Spleen (tissue), 11 donors: Measurements from ENCODE around the gene OFD1. TPM values are rescaled to one million over a fixed set of nuclear protein-coding genes. Genes with fewer than 3 reads are reported as not detected.
A peak's percentile ranks its signal among the peaks of the same experiment; 100 is the strongest.

Experiments
- DNase-seq: peaks from one replicate; pipeline ENCODE4 v3.0.0-alpha.2; 2020
- H3K27ac ChIP-seq, 8 donors: fragments of 200-600 bp; sonication (generic) in 7 of 8; 1 replicate in 4 of 8; 2 replicates in 4 of 8; pipeline versions ENCODE4 v1.5.0 to v1.8.0; 2016 to 2021; ENCODE audit warnings: inconsistent platforms in 4 of 8, mild to moderate bottlenecking in 4 of 8, moderate library complexity in 1 of 8
- H3K27me3 ChIP-seq, 7 donors: fragments of 200-600 bp; sonication (generic) in 6 of 7; replicated peaks in 1 of 7; 1 replicate in 4 of 7; 2 replicates in 3 of 7; pipeline versions ENCODE4 v1.5.0 to v1.8.0; 2016 to 2021; ENCODE audit warnings: inconsistent platforms in 3 of 7, mild to moderate bottlenecking in 1 of 7
- H3K36me3 ChIP-seq, 6 donors: fragments of 200-600 bp; sonication (generic) in 5 of 6; 1 replicate in 4 of 6; 2 replicates in 2 of 6; pipeline versions ENCODE4 v1.5.0 to v1.8.0; 2016 to 2021; ENCODE audit warnings: inconsistent platforms in 2 of 6
- H3K4me1 ChIP-seq, 6 donors: fragments of 200-600 bp; sonication (generic) in 5 of 6; 1 replicate in 3 of 6; 2 replicates in 3 of 6; pipeline versions ENCODE4 v1.5.0 to v1.8.0; 2016 to 2021; ENCODE audit warnings: inconsistent platforms in 3 of 6
- H3K4me3 ChIP-seq, 8 donors: fragments of 200-600 bp; sonication (generic) in 7 of 8; 1 replicate in 4 of 8; 2 replicates in 4 of 8; pipeline versions ENCODE4 v1.5.0 to v1.8.0; 2016 to 2021; ENCODE audit warnings: inconsistent platforms in 4 of 8, mild to moderate bottlenecking in 4 of 8, moderate library complexity in 2 of 8
- H3K9me3 ChIP-seq, 8 donors: fragments of 200-600 bp; sonication (generic) in 7 of 8; 1 replicate in 4 of 8; 2 replicates in 4 of 8; pipeline versions ENCODE4 v1.5.0 to v1.8.0; 2016 to 2021; ENCODE audit warnings: inconsistent platforms in 4 of 8
- POLR2A ChIP-seq, 3 donors: fragments of 450-650 bp; IDR thresholded peaks; one replicate each; pipeline ENCODE4 v1.5.1; 2017; ENCODE audit warnings: antibody characterized with exemption in 3 of 3, mild to moderate bottlenecking in 1 of 3
- POLR2AphosphoS5 ChIP-seq, 3 donors: sonication (generic); formaldehyde crosslinking; IDR thresholded peaks; one replicate each; pipeline ENCODE4 v1.5.1; 2017; ENCODE audit warnings: antibody characterized with exemption in 3 of 3
- WGBS, 5 donors: extraction: QIAGEN DNeasy Blood & Tissue Kit in 3 of 5; methylation state at CpG; one replicate each; pipeline versions ENCODE4 v1.1.5 to v1.1.7; 2013 to 2018; 5-methylcytosine and 5-hydroxymethylcytosine counted together
- intact Hi-C: fragments of 100-400 bp; cut with DNase I; formaldehyde crosslinking; loops from one replicate; pipeline ENCODE4 v1.15.0; 2023; ENCODE audit warnings: low total_unique reads
- polyA plus RNA-seq, 3 donors: library from polyadenylated mRNA; stranded (reverse); fragments of 200-250 nt; gene quantifications; one replicate each; pipeline ENCODE4 v1.2.1, GENCODE V29; 2013
- total RNA-seq, 7 donors: library from RNA; depleted of rRNA in 3 of 7; stranded (reverse); fragments of >200 nt in 3 of 7; fragmentation: NEBNext Ultra II Directional in 4 of 7; extraction: Animal tissue kit (Norgen Biotek cat#: 25700) in 4 of 7; gene quantifications; one replicate each; pipeline versions ENCODE4 v1.1.0 to v1.2.1, GENCODE V29; 2016 to 2021
- TF ChIP-seq, protein P1 (sequence below), 11 experiments: fragments of 200-600 bp in 7 of 11; fragments of 450-650 bp in 4 of 11; sonication (generic) in 4 of 11; IDR thresholded peaks in 8 of 11; conservative IDR thresholded peaks in 3 of 11; 1 replicate in 7 of 11; 2 replicates in 4 of 11; pipeline versions ENCODE4 v1.4.0 to v1.8.0; 2016 to 2021; ENCODE audit warnings: antibody characterized with exemption in 11 of 11, inconsistent platforms in 4 of 11, mild to moderate bottlenecking in 1 of 11
- donor health status: healthy with polysubstance abuse.
- donor health status: DM: no; HTN: no; CAD: no; lungs with moderate emphysema.
- donor health status: DM: no; HTN: no; CAD: no.
- donor health status: Bipolar disorder and iron deficiency.
- donor health status: healthy.
- donor health status: DM: no; HTN: no; CAD: no.
- donor health status: DM: yes; HTN: yes; CAD: no.

The OFD1 gene
- total and polyA plus RNA-seq, 10 donors = 33.6 to 138 (median 50.9) TPM

DNA sequence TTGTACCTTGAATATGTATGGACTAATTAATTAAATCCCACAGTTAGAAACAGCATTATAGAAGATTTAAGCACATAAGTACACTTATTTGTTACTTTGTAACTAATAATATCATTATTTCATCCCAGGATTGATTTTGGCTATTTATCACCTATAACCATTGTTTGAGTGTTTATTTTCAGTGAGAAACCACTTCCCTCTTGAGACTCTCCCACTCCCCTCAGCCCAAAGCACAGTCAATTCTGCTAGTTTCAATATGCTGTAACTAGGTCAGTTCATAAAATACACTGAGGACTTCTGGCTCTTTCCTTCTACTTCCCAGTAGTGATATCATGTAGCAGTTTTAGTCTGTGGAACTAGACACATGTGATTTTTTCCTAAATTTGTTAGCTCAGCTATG is 16.3 kb downstream of the OFD1 start:
- DNase-seq = no peak

DNA sequence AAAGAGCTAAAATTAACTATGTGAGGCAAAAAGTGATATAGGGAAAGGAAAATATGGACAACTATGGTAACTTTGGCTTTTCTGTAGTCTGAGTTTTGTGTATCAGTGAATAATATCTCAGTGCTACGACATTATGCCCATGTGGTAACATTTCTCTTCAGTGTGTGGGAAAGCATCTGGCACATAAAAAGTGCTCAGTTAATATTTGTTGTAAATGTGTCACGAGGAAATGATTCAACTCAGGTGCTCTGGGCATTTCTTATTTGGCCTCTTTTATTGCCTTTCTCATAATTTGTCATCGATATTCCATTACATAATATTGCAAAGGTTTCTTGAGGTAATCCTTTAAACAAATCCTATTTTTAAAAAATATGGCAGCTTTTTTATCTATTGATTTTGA is 17.6 kb downstream of the OFD1 start:
- peaks cover 5 to 67% (median 21%) of the 10 kb centered on the region in 6 donors for H3K4me1 ChIP-seq
- intact Hi-C loops = loop anchor here (10.0 kb wide), 2 partner anchors 97 to 283 kb away; partner anchors contain the start of gene TCEANC
- no peak for DNase-seq
- peaks cover 0 to 78% (median 9%) of the 10 kb centered on the region in 6 donors for H3K36me3 ChIP-seq
- no peaks in the 10 kb centered on the region for H3K27me3 ChIP-seq
- H3K27ac ChIP-seq = peak overlapping the region in 2 of 8 donors; percentile 21 to 27
- 72 to 83% (median 80%) methylated on average over 3 of the region's 3 CpGs for WGBS, 5 donors
- no peak overlapping the region for H3K4me3 ChIP-seq
- H3K9me3 ChIP-seq = no peaks in the 10 kb centered on the region
- TF ChIP-seq, protein P1, sequence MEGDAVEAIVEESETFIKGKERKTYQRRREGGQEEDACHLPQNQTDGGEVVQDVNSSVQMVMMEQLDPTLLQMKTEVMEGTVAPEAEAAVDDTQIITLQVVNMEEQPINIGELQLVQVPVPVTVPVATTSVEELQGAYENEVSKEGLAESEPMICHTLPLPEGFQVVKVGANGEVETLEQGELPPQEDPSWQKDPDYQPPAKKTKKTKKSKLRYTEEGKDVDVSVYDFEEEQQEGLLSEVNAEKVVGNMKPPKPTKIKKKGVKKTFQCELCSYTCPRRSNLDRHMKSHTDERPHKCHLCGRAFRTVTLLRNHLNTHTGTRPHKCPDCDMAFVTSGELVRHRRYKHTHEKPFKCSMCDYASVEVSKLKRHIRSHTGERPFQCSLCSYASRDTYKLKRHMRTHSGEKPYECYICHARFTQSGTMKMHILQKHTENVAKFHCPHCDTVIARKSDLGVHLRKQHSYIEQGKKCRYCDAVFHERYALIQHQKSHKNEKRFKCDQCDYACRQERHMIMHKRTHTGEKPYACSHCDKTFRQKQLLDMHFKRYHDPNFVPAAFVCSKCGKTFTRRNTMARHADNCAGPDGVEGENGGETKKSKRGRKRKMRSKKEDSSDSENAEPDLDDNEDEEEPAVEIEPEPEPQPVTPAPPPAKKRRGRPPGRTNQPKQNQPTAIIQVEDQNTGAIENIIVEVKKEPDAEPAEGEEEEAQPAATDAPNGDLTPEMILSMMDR (IDR thresholded peaks at IDR 0.05 in 8 of 11, conservative IDR thresholded peaks at IDR 0.05 in 3 of 11) = no peak
- TF ChIP-seq POLR2AphosphoS5 (IDR thresholded peaks at IDR 0.05) (no peak), POLR2A (IDR thresholded peaks at IDR 0.05) (no peak)

More for the DNA sequence above, 16.3 kb downstream of the OFD1 start:
- Histone ChIP-seq H3K27me3 (no peaks in the 10 kb centered on the region), H3K9me3 (no peaks in the 10 kb centered on the region), H3K4me1 (peaks cover 5 to 60% (median 21%) of the 10 kb centered on the region in 6 donors), H3K27ac (peak overlapping the region in 4 of 8 donors; percentile 25 to 36 (median 32)), H3K36me3 (peaks cover 0 to 78% (median 5%) of the 10 kb centered on the region in 6 donors), H3K4me3 (no peak overlapping the region)
- TF ChIP-seq POLR2AphosphoS5 (IDR thresholded peaks at IDR 0.05) (no peak), POLR2A (IDR thresholded peaks at IDR 0.05) (no peak)
- TF ChIP-seq, protein P1 (IDR thresholded peaks at IDR 0.05 in 8 of 11, conservative IDR thresholded peaks at IDR 0.05 in 3 of 11) = no peak
- intact Hi-C loops = loop anchor here (10.0 kb wide), 2 partner anchors 96 to 284 kb away; partner anchors contain the start of gene TCEANC

DNA sequence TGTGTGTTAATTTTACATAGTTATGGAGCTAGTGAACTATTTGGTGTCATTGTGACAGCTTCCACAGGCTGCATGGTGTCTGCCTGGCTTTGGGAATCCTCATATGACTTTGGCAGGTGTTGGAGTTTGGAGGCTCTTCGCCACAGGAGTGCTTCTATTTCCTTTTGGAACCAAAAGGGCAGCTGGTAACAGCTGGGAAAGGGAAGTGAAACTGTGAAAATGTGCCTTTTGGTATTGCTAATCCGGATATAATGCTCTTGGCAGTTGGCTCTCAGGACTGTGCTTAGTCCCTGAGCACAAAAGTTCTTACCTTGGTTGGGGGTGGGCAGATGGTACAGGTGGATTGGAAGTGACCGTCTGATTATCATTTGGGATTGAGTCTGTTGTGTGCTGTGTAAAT is 18.1 kb downstream of the OFD1 start:
- Histone ChIP-seq H3K27ac (peak overlapping the region in 4 of 8 donors; percentile 21 to 48 (median 35)), H3K4me1 (peaks cover 5 to 63% (median 21%) of the 10 kb centered on the region in 6 donors), H3K36me3 (peaks cover 0 to 78% (median 14%) of the 10 kb centered on the region in 6 donors), H3K9me3 (no peaks in the 10 kb centered on the region), H3K27me3 (no peaks in the 10 kb centered on the region), H3K4me3 (no peak overlapping the region)
- WGBS, 5 donors = 15 to 50% (median 23%) methylated on average over 3 of the region's 3 CpGs
- no peak for TF ChIP-seq POLR2A (IDR thresholded peaks at IDR 0.05)
- TF ChIP-seq POLR2AphosphoS5 (IDR thresholded peaks at IDR 0.05) = no peak
- no peak for DNase-seq
- intact Hi-C loops = loop anchor here (10.0 kb wide), 2 partner anchors 98 to 282 kb away; partner anchors contain the start of gene TCEANC

DNA sequence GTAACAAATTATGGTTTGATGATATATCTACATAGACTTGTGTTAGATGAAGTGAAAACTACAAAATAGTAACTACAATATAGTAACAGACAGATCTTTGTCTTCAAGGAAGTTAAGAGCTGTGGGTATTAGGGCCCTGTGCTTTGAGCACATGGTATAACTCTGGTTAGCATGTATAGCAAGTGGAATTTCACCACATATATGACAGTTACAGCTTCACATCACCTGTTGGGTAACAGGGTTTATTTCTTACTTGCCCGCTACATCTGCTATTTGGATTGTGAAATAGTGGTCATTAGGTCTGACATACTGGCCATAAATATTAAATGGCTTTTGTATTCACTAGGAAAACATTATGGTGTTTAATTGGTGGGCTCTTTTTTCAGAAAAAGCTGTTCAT is 20.2 kb downstream of the OFD1 start:
- no peaks in the 10 kb centered on the region for H3K27me3 ChIP-seq
- H3K4me3 ChIP-seq = no peak overlapping the region
- H3K36me3 ChIP-seq = peaks cover 0 to 76% (median 19%) of the 10 kb centered on the region in 6 donors
- no peak for TF ChIP-seq POLR2AphosphoS5 (IDR thresholded peaks at IDR 0.05)
- TF ChIP-seq, protein P1 (IDR thresholded peaks at IDR 0.05 in 8 of 11, conservative IDR thresholded peaks at IDR 0.05 in 3 of 11) = no peak
- intact Hi-C loops = loop anchor here (10.0 kb wide), 2 partner anchors 100 to 280 kb away; partner anchors contain the start of gene TCEANC
- peaks cover 6 to 80% (median 31%) of the 10 kb centered on the region in 6 donors for H3K4me1 ChIP-seq
- peak overlapping the region in 5 of 8 donors; percentile 26 to 57 (median 51) for H3K27ac ChIP-seq
- H3K9me3 ChIP-seq = no peaks in the 10 kb centered on the region
- 56 to 92% (median 81%) methylated on average over 1 of the region's 1 CpG for WGBS, 5 donors
- no peak for DNase-seq
